GM21390 (cell line): ENCODE results near the gene UAP1L1.
"Not testable (repeated sequence)": the region's sequence is repeated elsewhere in the genome, so short reads cannot be mapped to it uniquely, and the experiment has no call there.

Experiments used
- ATAC-seq: cut with Tn5 transposase; IDR thresholded peaks from one replicate; pipeline ENCODE4 v1.9.1; 2021; ENCODE audit not compliant: unreplicated experiment

UAP1L1 gene

DNA sequence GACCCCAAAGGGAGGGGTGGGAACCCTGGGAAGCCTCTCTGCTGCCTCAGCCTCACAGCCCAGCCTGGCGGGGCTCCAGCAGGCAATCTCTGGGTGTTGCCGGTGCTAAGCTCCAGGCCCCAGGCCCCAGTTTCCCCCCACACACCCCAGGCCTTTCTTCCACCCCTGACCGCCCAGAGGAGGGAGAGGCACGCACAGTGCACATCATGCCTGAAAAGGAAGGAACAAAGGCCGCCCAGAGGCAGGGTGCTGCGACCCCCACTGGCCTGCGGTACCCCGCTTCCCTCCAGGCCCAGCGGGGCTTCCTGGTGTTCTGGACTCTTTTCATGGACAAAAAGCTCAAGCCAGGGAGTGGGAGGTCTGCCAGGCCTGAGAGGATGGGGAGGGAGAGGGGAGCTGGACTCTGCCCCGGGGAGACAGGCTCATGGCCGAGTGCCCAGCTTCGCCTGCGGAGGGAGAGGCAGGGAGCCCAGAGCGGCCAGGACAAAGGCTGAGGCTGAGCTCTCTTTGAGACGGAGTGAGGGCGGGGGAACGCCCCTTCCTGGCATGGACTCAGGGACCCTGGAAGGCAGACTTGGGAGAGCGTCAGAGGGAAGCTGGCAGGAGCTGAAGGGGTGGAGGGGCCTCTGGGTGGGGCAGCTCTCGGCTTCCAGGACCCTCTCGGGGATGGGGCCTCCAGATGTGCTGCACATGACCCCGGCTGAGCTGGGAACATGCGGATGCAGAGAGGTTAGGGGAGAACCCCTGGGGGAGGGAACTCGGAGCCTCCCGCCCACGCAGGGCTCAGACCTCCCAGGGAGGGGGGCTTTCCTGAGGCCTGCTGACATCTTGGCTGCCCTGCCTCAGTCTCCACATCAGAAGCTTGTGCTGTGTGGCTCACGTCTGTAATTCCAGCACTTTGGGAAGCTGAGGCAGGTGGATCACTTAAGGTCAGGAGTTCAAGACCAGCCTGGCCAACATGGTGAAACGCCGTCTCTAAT is 21.6 kb upstream of the UAP1L1 start:
- ATAC-seq = no peak

DNA sequence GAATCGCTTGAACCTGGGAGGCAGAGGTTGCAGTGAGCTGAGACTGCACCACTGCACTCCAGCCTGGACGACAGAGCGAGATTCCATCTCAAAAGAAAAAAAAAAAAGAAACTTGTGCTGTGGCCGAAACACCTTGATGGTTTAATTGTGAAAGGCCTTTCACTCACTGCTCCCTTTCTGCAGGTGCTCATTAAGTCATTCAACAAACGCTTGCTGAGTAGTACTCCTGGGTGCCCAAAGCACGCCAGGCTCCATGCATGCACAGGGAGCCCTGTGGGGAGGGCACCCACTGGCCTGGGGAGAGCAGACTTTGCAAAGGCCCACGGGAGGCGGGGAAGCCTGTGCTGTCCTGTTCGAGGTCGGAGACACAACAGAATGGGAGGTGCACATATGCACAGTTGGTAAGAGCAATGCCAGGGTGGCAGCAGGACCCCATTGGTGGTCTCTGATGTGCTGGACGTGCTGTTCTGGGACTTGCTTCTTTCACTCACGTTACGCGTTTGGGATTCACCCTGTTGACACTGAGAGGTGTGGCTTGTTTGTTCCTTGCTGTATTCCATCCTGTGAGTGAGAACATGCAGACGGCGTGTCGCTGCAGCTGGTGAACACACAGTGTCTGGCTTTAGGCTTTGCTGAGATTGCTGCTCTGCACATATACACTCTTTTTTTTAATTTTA is 20.4 kb upstream of the UAP1L1 start:
- ATAC-seq = no peak

- no peak for ATAC-seq
Measured at GRCh38 chr9:137057545-137057944, 19.8 kb upstream of the UAP1L1 start.

GRCh38 chr9:137058521-137059234 is 18.6 kb upstream of the UAP1L1 start:
- ATAC-seq = no peak

GRCh38 chr9:137062384-137062783 is 14.9 kb upstream of the UAP1L1 start:
- no peak for ATAC-seq

- ATAC-seq = not testable (repeated sequence)
Measured at GRCh38 chr9:137062798-137063197, 14.5 kb upstream of the UAP1L1 start.

- no peak for ATAC-seq
Measured at GRCh38 chr9:137063311-137064026, 13.8 kb upstream of the UAP1L1 start.

- no peak for ATAC-seq
Measured at GRCh38 chr9:137064027-137064879, 13.1 kb upstream of the UAP1L1 start.

DNA sequence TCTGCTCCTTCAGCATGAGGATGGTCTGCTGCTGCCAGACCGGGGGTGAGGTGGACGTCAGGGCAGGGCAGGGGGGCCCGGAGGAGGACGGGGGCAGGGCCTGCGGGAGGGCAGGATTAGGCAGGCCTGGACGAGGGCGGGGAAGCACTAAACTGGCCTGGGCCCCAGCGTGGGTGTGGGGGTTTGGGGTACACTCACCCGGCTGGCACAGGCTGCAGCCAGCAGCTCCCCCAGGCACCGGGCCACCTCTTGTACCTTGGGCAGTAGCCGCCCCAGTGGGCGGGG is 12.5 kb upstream of the UAP1L1 start:
- ATAC-seq = no peak

GRCh38 chr9:137065336-137065967 is 11.9 kb upstream of the UAP1L1 start:
- no peak for ATAC-seq

- ATAC-seq = no peak
Measured at GRCh38 chr9:137066096-137066861, 11.0 kb upstream of the UAP1L1 start.

- no peak for ATAC-seq
Measured at GRCh38 chr9:137067860-137068538, 9.3 kb upstream of the UAP1L1 start.

GRCh38 chr9:137068539-137069507 is 8.5 kb upstream of the UAP1L1 start:
- ATAC-seq = no peak

- no peak for ATAC-seq
Measured at GRCh38 chr9:137069508-137070091, 7.7 kb upstream of the UAP1L1 start.

- ATAC-seq = peak; percentile 72
Measured at GRCh38 chr9:137070201-137070905, 7.0 kb upstream of the UAP1L1 start, which contains the start of gene SAPCD2. TSS of gene SAPCD2 (minus strand) at chr9:137070557. CDS start at chr9:137070460, 97 bp downstream.

- ATAC-seq = no peak
Measured at GRCh38 chr9:137070906-137071275, 6.4 kb upstream of the UAP1L1 start.
